Naive thymus-derived CD4-positive, alpha-beta T cell (primary cell): ENCODE measurements around the gene OTOR. TPM values are rescaled to one million over a fixed set of nuclear protein-coding genes. Genes with fewer than 3 reads are reported as not detected.

ENCODE experiments used
- ATAC-seq: fragments of 150-1000 bp; cut with Tn5 transposase; 2 replicates; pipeline ENCODE4 v1.10.0; 2021; ENCODE audit warnings: mild to moderate bottlenecking, moderate library complexity
- CTCF ChIA-PET: fragments of 350-600 bp; sonication (Branson Sonifier 250); formaldehyde crosslinking; loops from one replicate; lab custom pipeline; 2021; ENCODE audit warnings: antibody characterized with exemption; lab: Charles Lee
- POLR2A ChIA-PET: fragments of 350-600 bp; sonication (Branson Sonifier 250); formaldehyde crosslinking; loops from one replicate; lab custom pipeline; 2021; ENCODE audit warnings: antibody characterized with exemption, inconsistent platforms; lab: Charles Lee
- DNase-seq, 9 donors: peaks; one replicate each; pipeline versions ENCODE4 v3.0.0 to v3.0.0-alpha.2; 2020 to 2022; ENCODE audit warnings: mixed read lengths in 1 of 9
- H3K27ac ChIP-seq: one replicate; pipeline ENCODE4 v1.7.0; 2013; ENCODE audit warnings: mild to moderate bottlenecking, low read depth, low read length, moderate library complexity
- H3K27me3 ChIP-seq, 2 donors: one replicate each; pipeline ENCODE4 v1.7.0; 2013; ENCODE audit warnings: low read length in 2 of 2, mild to moderate bottlenecking in 2 of 2, moderate library complexity in 2 of 2; ENCODE audit not compliant: control insufficient read depth in 2 of 2, insufficient read depth in 2 of 2
- H3K36me3 ChIP-seq, 3 experiments: 1 replicate in 2 of 3; 2 replicates in 1 of 3; pipeline ENCODE4 v1.7.0; 2013; ENCODE audit warnings: low read length in 3 of 3, mild to moderate bottlenecking in 3 of 3, moderate library complexity in 1 of 3; ENCODE audit not compliant: insufficient read depth in 3 of 3, control insufficient read depth in 2 of 3
- H3K4me1 ChIP-seq, 2 donors: one replicate each; pipeline ENCODE4 v1.7.0; 2013; ENCODE audit warnings: low read length in 2 of 2, mild to moderate bottlenecking in 2 of 2, moderate library complexity in 1 of 2; ENCODE audit not compliant: control insufficient read depth in 2 of 2, insufficient read depth in 2 of 2
- H3K4me3 ChIP-seq: 2 replicates; pipeline ENCODE4 v1.7.0; 2013; ENCODE audit warnings: mild to moderate bottlenecking, low read length
- H3K9me3 ChIP-seq, 3 experiments: 1 replicate in 2 of 3; 2 replicates in 1 of 3; pipeline ENCODE4 v1.7.0; 2013; ENCODE audit warnings: low read length in 3 of 3; ENCODE audit not compliant: control insufficient read depth in 2 of 3
- H3K27ac Mint-ChIP-seq, 9 donors: one replicate each; pipeline ENCODE4 v1.8.0; 2020 to 2022; ENCODE audit warnings: mixed read lengths in 9 of 9, mild to moderate bottlenecking in 8 of 9, moderate library complexity in 5 of 9, inconsistent platforms in 2 of 9
- H3K27me3 Mint-ChIP-seq, 5 donors: one replicate each; pipeline ENCODE4 v1.8.0; 2021 to 2022; ENCODE audit warnings: mixed read lengths in 5 of 5, mild to moderate bottlenecking in 1 of 5
- H3K36me3 Mint-ChIP-seq, 5 donors: one replicate each; pipeline ENCODE4 v1.8.0; 2020 to 2022; ENCODE audit warnings: mixed read lengths in 5 of 5, mild to moderate bottlenecking in 3 of 5, inconsistent platforms in 1 of 5
- H3K4me1 Mint-ChIP-seq, 7 donors: one replicate each; pipeline ENCODE4 v1.8.0; 2020 to 2022; ENCODE audit warnings: mixed read lengths in 7 of 7, mild to moderate bottlenecking in 3 of 7, inconsistent platforms in 1 of 7
- H3K4me3 Mint-ChIP-seq, 10 donors: one replicate each; pipeline ENCODE4 v1.8.0; 2020 to 2022; ENCODE audit warnings: mild to moderate bottlenecking in 10 of 10, mixed read lengths in 10 of 10, moderate library complexity in 6 of 10, inconsistent platforms in 2 of 10
- H3K9me3 Mint-ChIP-seq, 11 donors: one replicate each; pipeline ENCODE4 v1.8.0; 2020 to 2022; ENCODE audit warnings: mixed read lengths in 11 of 11, mild to moderate bottlenecking in 4 of 11, inconsistent platforms in 1 of 11, moderate library complexity in 1 of 11
- intact Hi-C, 2 donors: fragments of 100-400 bp; cut with micrococcal nuclease; formaldehyde crosslinking; loops; one replicate each; pipeline ENCODE4 v1.15.1; 2023
- polyA plus RNA-seq, 2 donors: library from polyadenylated mRNA; unstranded; fragments of 300-500 nt; fragmentation: Illumina TruSeq; gene quantifications; one replicate each; pipeline ENCODE4 v1.2.3, GENCODE V29; 2021
- total RNA-seq, 6 experiments: library from RNA in 5 of 6; stranded (reverse) in 5 of 6; gene quantifications; 1 replicate in 5 of 6; 2 replicates in 1 of 6; pipeline ENCODE4 v1.2.3 and lab custom pipeline; 2021 to 2026

Gene OTOR
- total and polyA plus RNA-seq, 7 experiments from 2014 or later: not detected

GRCh38 chr20:16752901-16753300 is 4.7 kb downstream of the OTOR start:
- intact Hi-C loops: no loop called here
- Mint-ChIP-seq H3K36me3 (peaks cover 0 to 3% (median 0%) of the 10 kb centered on the region in 5 donors), H3K27ac (no peak overlapping the region), H3K9me3 (peaks cover 0 to 9% (median 1%) of the 10 kb centered on the region in 11 donors), H3K4me3 (no peak overlapping the region), H3K27me3 (peaks cover 7 to 30% (median 12%) of the 10 kb centered on the region in 5 donors), H3K4me1 (peaks cover 0 to 1% (median 0%) of the 10 kb centered on the region in 7 donors)
- DNase-seq: no peak
- Histone ChIP-seq H3K9me3 (no peaks in the 10 kb centered on the region), H3K4me1 (no peaks in the 10 kb centered on the region), H3K4me3 (no peak overlapping the region), H3K27ac (no peak overlapping the region), H3K27me3 (no peaks in the 10 kb centered on the region), H3K36me3 (no peaks in the 10 kb centered on the region)
- ATAC-seq: no peak
- ChIA-PET CTCF (no interaction called here), POLR2A (no interaction called here)

GRCh38 chr20:16758454-16759180 is 10.5 kb downstream of the OTOR start:
- H3K27me3 Mint-ChIP-seq: peaks cover 0 to 21% (median 14%) of the 10 kb centered on the region in 5 donors
- DNase-seq (no peak), ATAC-seq (no peak)
- no peak overlapping the region for H3K27ac Mint-ChIP-seq
- peaks cover 0 to 3% (median 0%) of the 10 kb centered on the region in 5 donors for H3K36me3 Mint-ChIP-seq
- no peaks in the 10 kb centered on the region for H3K36me3 ChIP-seq
- H3K4me1 Mint-ChIP-seq: peaks cover 0 to 4% (median 0%) of the 10 kb centered on the region in 7 donors
- ChIA-PET POLR2A (no interaction called here), CTCF (no interaction called here)
- no peaks in the 10 kb centered on the region for H3K9me3 ChIP-seq
- no peak overlapping the region for H3K4me3 Mint-ChIP-seq
- intact Hi-C loops: no loop called here
- no peaks in the 10 kb centered on the region for H3K27me3 ChIP-seq
- peaks cover 0 to 9% (median 1%) of the 10 kb centered on the region in 11 donors for H3K9me3 Mint-ChIP-seq
- H3K4me1 ChIP-seq: no peaks in the 10 kb centered on the region
- no peak overlapping the region for H3K27ac ChIP-seq
- H3K4me3 ChIP-seq: no peak overlapping the region

GRCh38 chr20:16759181-16759563 is 11.0 kb downstream of the OTOR start:
- Histone ChIP-seq H3K4me3 (no peak overlapping the region), H3K27me3 (no peaks in the 10 kb centered on the region), H3K36me3 (no peaks in the 10 kb centered on the region), H3K27ac (no peak overlapping the region), H3K9me3 (no peaks in the 10 kb centered on the region), H3K4me1 (no peaks in the 10 kb centered on the region)
- Mint-ChIP-seq H3K4me3 (no peak overlapping the region), H3K27me3 (peaks cover 0 to 21% (median 12%) of the 10 kb centered on the region in 5 donors), H3K36me3 (peaks cover 0 to 3% (median 0%) of the 10 kb centered on the region in 5 donors), H3K4me1 (peaks cover 0 to 4% (median 0%) of the 10 kb centered on the region in 7 donors), H3K27ac (no peak overlapping the region), H3K9me3 (peaks cover 0 to 9% (median 1%) of the 10 kb centered on the region in 11 donors)
- DNase-seq (no peak), ATAC-seq (no peak)
- CTCF ChIA-PET: interaction anchor here (0.7 kb wide), 1 partner anchor 11 kb away, joined by 3 read pairs; no protein-coding TSS in a partner anchor
- POLR2A ChIA-PET: no interaction called here
- intact Hi-C loops: no loop called here

GRCh38 chr20:16760431-16761304 is 12.5 kb downstream of the OTOR start:
- H3K27me3 Mint-ChIP-seq: peaks cover 8 to 22% (median 19%) of the 10 kb centered on the region in 5 donors
- no peak for ATAC-seq

GRCh38 chr20:16761305-16761829 is 13.2 kb downstream of the OTOR start:
- POLR2A ChIA-PET: no interaction called here
- Mint-ChIP-seq H3K4me1 (peaks cover 0 to 4% (median 0%) of the 10 kb centered on the region in 7 donors), H3K27ac (no peak overlapping the region), H3K9me3 (peaks cover 0 to 3% (median 0%) of the 10 kb centered on the region in 11 donors), H3K27me3 (peaks cover 13 to 28% (median 25%) of the 10 kb centered on the region in 5 donors), H3K36me3 (no peaks in the 10 kb centered on the region), H3K4me3 (no peak overlapping the region)
- ATAC-seq (peak; percentile 71), DNase-seq (peak; percentile 7 to 58 (median 53))
- H3K36me3 ChIP-seq: no peaks in the 10 kb centered on the region
- H3K4me1 ChIP-seq: no peaks in the 10 kb centered on the region
- CTCF ChIA-PET: interaction anchor here (0.7 to 1.4 kb wide), 6 partner anchors 12 to 1052 kb away, joined by 3 to 7 read pairs (median 4); no protein-coding TSS in a partner anchor
- no peak overlapping the region for H3K27ac ChIP-seq
- no peak overlapping the region for H3K4me3 ChIP-seq
- H3K27me3 ChIP-seq: no peaks in the 10 kb centered on the region
- intact Hi-C loops: loop anchor here (1.0 kb wide), 2 partner anchors 60 to 243 kb away; no protein-coding TSS in a partner anchor
- no peaks in the 10 kb centered on the region for H3K9me3 ChIP-seq

More at GRCh38 chr20:16760431-16761304, 12.5 kb downstream of the OTOR start:
- H3K4me3 Mint-ChIP-seq: no peak overlapping the region
- Histone ChIP-seq H3K4me1 (no peaks in the 10 kb centered on the region), H3K9me3 (no peaks in the 10 kb centered on the region), H3K36me3 (no peaks in the 10 kb centered on the region), H3K27me3 (no peaks in the 10 kb centered on the region), H3K4me3 (no peak overlapping the region), H3K27ac (no peak overlapping the region)
- H3K36me3 Mint-ChIP-seq: no peaks in the 10 kb centered on the region
- ChIA-PET POLR2A (no interaction called here), CTCF (interaction anchor here (0.7 to 1.4 kb wide), 4 partner anchors 25 to 1052 kb away, joined by 3 to 7 read pairs (median 4); no protein-coding TSS in a partner anchor)
- intact Hi-C loops: loop anchor here (1.0 kb wide), 2 partner anchors 59 to 242 kb away; no protein-coding TSS in a partner anchor
- no peak overlapping the region for H3K27ac Mint-ChIP-seq
- H3K4me1 Mint-ChIP-seq: peaks cover 0 to 4% (median 0%) of the 10 kb centered on the region in 7 donors
- DNase-seq: no peak
- peaks cover 0 to 7% (median 0%) of the 10 kb centered on the region in 11 donors for H3K9me3 Mint-ChIP-seq

- H3K4me3 ChIP-seq: no peak overlapping the region
- ChIA-PET POLR2A (no interaction called here), CTCF (no interaction called here)
- H3K36me3 ChIP-seq: no peaks in the 10 kb centered on the region
- DNase-seq (no peak), ATAC-seq (no peak)
- Mint-ChIP-seq H3K9me3 (peaks cover 0 to 3% (median 0%) of the 10 kb centered on the region in 11 donors), H3K4me3 (no peak overlapping the region), H3K27ac (peak overlapping the region in 1 of 9 donors; percentile 20), H3K4me1 (peaks cover 0 to 4% (median 0%) of the 10 kb centered on the region in 7 donors), H3K27me3 (peaks cover 20 to 37% (median 26%) of the 10 kb centered on the region in 5 donors), H3K36me3 (no peaks in the 10 kb centered on the region)
- H3K27ac ChIP-seq: no peak overlapping the region
- H3K4me1 ChIP-seq: no peaks in the 10 kb centered on the region
- no peaks in the 10 kb centered on the region for H3K9me3 ChIP-seq
- intact Hi-C loops: no loop called here
- H3K27me3 ChIP-seq: no peaks in the 10 kb centered on the region
These were observed 16.4 kb downstream of the OTOR start for GRCh38 chr20:16764560-16764959.
